Activated T-cell treated with anti-CD3 and anti-CD28 coated beads, Interleukin-2, amount 50 U/mL, for 4 hours (primary cell): ENCODE data around the gene KPNB1. TPM values are rescaled to one million over a fixed set of nuclear protein-coding genes. Genes with fewer than 3 reads are reported as not detected.
A peak's percentile ranks its signal among the peaks of the same experiment; 100 is the strongest.
"Not testable (repeated sequence)": the region's sequence is repeated elsewhere in the genome, so short reads cannot be mapped to it uniquely, and the experiment has no call there.

Experiments used
- ATAC-seq, 2 donors: fragments of 200-7000 bp; cut with Tn5 transposase; one replicate each; pipeline ENCODE4 v1.10.0; 2021
- DNase-seq: peaks from one replicate; pipeline ENCODE4 v3.0.0-alpha.2; 2020
- H3K27me3 Mint-ChIP-seq: one replicate; pipeline ENCODE4 v1.8.0; 2021; ENCODE audit warnings: low read depth, mixed read lengths
- H3K36me3 Mint-ChIP-seq: one replicate; pipeline ENCODE4 v1.8.0; 2022; ENCODE audit warnings: mixed read lengths; ENCODE audit not compliant: insufficient read depth
- H3K4me1 Mint-ChIP-seq: one replicate; pipeline ENCODE4 v1.8.0; 2021; ENCODE audit warnings: low read depth, mixed read lengths
- H3K4me3 Mint-ChIP-seq: one replicate; pipeline ENCODE4 v1.8.0; 2021; ENCODE audit warnings: mild to moderate bottlenecking, moderate library complexity, mixed read lengths
- H3K9me3 Mint-ChIP-seq: one replicate; pipeline ENCODE4 v1.8.0; 2021; ENCODE audit warnings: mixed read lengths
- total RNA-seq, 3 donors: library from RNA; stranded (reverse); gene quantifications; one replicate each; pipeline ENCODE4 v1.2.1, GENCODE V29; 2021

KPNB1 gene
- total RNA-seq, 3 donors from 2014 or later, result 916 to 992 (median 944) TPM

GRCh38 chr17:47676510-47677165, 26.9 kb downstream of the KPNB1 start:
- Mint-ChIP-seq H3K27me3 (no peaks in the 10 kb centered on the region), H3K36me3 (peaks cover 60% of the 10 kb centered on the region), H3K9me3 (no peaks in the 10 kb centered on the region), H3K4me1 (peaks cover 9% of the 10 kb centered on the region), H3K4me3 (no peak overlapping the region)
- ATAC-seq (no peak), DNase-seq (no peak)

DNA sequence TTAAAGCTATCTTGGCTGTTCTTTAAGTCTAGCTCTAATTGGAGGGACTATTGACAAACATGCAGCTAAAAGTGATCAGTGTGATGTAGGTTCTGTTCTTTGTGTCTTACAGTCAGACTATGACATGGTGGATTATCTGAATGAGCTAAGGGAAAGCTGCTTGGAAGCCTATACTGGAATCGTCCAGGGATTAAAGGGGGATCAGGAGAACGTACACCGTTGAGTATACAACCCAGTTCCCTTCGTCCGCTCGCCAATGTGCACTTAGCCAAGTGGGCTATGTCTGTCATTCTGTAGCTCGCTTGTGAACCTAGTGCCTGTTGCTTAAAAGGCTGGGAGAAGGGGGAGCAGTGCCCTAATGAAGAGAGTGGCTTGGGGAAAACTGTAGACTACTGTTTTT, 28.5 kb downstream of the KPNB1 start:
- peaks cover 11% of the 10 kb centered on the region for H3K4me1 Mint-ChIP-seq
- no peak overlapping the region for H3K4me3 Mint-ChIP-seq
- ATAC-seq (no peak), DNase-seq (no peak)
- peaks cover 67% of the 10 kb centered on the region for H3K36me3 Mint-ChIP-seq
- no peaks in the 10 kb centered on the region for H3K9me3 Mint-ChIP-seq
- no peaks in the 10 kb centered on the region for H3K27me3 Mint-ChIP-seq

- no peaks in the 10 kb centered on the region for H3K9me3 Mint-ChIP-seq
- no peak overlapping the region for H3K4me3 Mint-ChIP-seq
- no peak for DNase-seq
- no peak for ATAC-seq
- no peaks in the 10 kb centered on the region for H3K27me3 Mint-ChIP-seq
- H3K36me3 Mint-ChIP-seq, result peaks cover 57% of the 10 kb centered on the region
- H3K4me1 Mint-ChIP-seq, result peaks cover 5% of the 10 kb centered on the region
These were observed 32.4 kb downstream of the KPNB1 start for GRCh38 chr17:47682138-47682537.

GRCh38 chr17:47682727-47683126, 33.0 kb downstream of the KPNB1 start:
- H3K9me3 Mint-ChIP-seq, ATAC-seq, H3K4me3 Mint-ChIP-seq, H3K4me1 Mint-ChIP-seq, H3K27me3 Mint-ChIP-seq, DNase-seq: not testable (repeated sequence)
- peaks cover 54% of the 10 kb centered on the region for H3K36me3 Mint-ChIP-seq

DNA sequence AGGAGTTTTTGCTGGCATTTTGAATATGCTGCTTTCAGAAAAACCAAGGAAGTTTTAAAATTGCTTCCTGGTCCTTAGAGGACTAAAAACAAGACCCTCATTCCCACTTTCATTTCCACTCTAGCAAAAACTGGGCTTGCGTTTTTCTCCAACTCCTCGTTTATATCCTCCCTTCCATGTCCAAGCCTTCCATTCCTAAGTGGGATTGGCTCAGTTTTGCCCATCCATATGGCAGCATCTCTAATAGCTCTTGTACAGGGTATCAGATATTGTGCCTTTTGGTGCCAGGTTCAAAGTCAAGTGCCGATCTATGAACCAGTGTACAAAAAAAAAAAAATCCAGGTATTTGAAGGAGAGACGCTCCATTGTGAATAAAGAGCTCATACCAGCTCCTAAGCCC, 34.3 kb downstream of the KPNB1 start:
- no peaks in the 10 kb centered on the region for H3K9me3 Mint-ChIP-seq

GRCh38 chr17:47684535-47685193, 34.9 kb downstream of the KPNB1 start:
- peaks cover 5% of the 10 kb centered on the region for H3K4me1 Mint-ChIP-seq
- H3K9me3 Mint-ChIP-seq, result no peaks in the 10 kb centered on the region
- no peaks in the 10 kb centered on the region for H3K27me3 Mint-ChIP-seq
- no peak overlapping the region for H3K4me3 Mint-ChIP-seq
- peaks cover 48% of the 10 kb centered on the region for H3K36me3 Mint-ChIP-seq
- DNase-seq (no peak), ATAC-seq (no peak)

More for the DNA sequence above, 34.3 kb downstream of the KPNB1 start:
- ATAC-seq (no peak), DNase-seq (no peak)
- peaks cover 5% of the 10 kb centered on the region for H3K4me1 Mint-ChIP-seq
- no peak overlapping the region for H3K4me3 Mint-ChIP-seq
- H3K27me3 Mint-ChIP-seq, result no peaks in the 10 kb centered on the region
- peaks cover 48% of the 10 kb centered on the region for H3K36me3 Mint-ChIP-seq

GRCh38 chr17:47685556-47686275, 36.0 kb downstream of the KPNB1 start:
- H3K9me3 Mint-ChIP-seq, result no peaks in the 10 kb centered on the region
- H3K4me1 Mint-ChIP-seq, result peaks cover 11% of the 10 kb centered on the region
- DNase-seq (no peak), ATAC-seq (no peak)
- H3K4me3 Mint-ChIP-seq, result no peak overlapping the region
- H3K36me3 Mint-ChIP-seq, result peaks cover 38% of the 10 kb centered on the region
- no peaks in the 10 kb centered on the region for H3K27me3 Mint-ChIP-seq

DNA sequence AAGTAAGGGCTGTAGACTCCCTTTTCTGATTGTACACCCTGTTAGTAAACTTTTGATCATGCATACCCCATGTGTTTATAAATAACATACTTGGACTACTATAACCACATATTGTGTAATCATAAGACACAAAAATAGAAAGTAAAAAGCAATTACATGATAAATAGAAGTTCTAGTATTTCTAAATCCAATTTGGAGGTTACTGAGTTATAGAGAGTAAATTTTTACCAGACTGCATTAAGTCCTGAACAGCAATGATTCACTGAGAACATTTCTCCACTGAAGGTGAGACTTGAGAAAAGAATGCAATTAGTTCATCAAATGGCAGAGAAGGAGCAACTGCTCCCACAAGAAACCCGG, 36.5 kb downstream of the KPNB1 start:
- Mint-ChIP-seq H3K9me3 (no peaks in the 10 kb centered on the region), H3K36me3 (peaks cover 37% of the 10 kb centered on the region), H3K4me1 (peaks cover 11% of the 10 kb centered on the region), H3K4me3 (no peak overlapping the region), H3K27me3 (no peaks in the 10 kb centered on the region)
- no peak for ATAC-seq
- DNase-seq, result no peak

DNA sequence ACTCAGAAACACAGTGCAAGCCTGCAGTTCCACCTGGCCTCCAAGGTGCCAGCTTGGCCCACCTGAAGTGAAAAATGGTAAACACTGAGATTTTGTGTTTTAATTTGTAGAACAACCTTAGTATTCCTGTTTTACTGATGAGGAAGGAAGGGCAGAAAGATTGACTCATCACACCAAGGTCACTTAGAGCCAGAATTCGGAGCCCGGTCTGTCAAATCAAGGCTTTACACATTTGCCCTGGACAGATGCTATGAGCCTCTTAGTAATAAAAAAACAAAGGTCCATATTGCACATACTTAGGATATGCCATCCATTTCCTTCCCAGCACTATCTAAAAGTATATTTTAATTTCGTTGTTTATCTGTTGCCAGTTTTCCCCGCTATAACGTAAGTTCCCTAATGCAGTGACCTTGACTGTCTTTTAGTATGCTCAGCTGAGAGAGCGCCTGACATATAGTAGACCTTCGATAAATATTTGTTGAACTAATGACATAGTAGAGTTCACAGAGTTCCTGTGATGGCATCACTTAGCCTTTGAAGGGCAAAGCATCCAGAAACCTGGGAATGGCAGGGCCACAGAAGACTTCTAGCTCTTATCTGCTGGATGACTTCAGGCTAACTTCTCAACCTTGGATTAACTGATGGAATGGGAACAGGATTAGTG, 37.1 kb downstream of the KPNB1 start:
- ATAC-seq, result no peak
- H3K4me1 Mint-ChIP-seq, result peaks cover 12% of the 10 kb centered on the region
- peaks cover 37% of the 10 kb centered on the region for H3K36me3 Mint-ChIP-seq
- H3K4me3 Mint-ChIP-seq, result no peak overlapping the region
- no peak for DNase-seq
- no peaks in the 10 kb centered on the region for H3K9me3 Mint-ChIP-seq
- no peaks in the 10 kb centered on the region for H3K27me3 Mint-ChIP-seq

GRCh38 chr17:47687328-47687690, 37.6 kb downstream of the KPNB1 start:
- ATAC-seq, result no peak
- Mint-ChIP-seq H3K36me3 (peaks cover 32% of the 10 kb centered on the region), H3K27me3 (no peaks in the 10 kb centered on the region), H3K4me3 (no peak overlapping the region), H3K9me3 (no peaks in the 10 kb centered on the region), H3K4me1 (peaks cover 17% of the 10 kb centered on the region)
- DNase-seq, result no peak

- no peak for ATAC-seq
- H3K4me3 Mint-ChIP-seq, result no peak overlapping the region
- DNase-seq, result no peak
- peaks cover 27% of the 10 kb centered on the region for H3K36me3 Mint-ChIP-seq
- H3K9me3 Mint-ChIP-seq, result no peaks in the 10 kb centered on the region
- H3K27me3 Mint-ChIP-seq, result no peaks in the 10 kb centered on the region
- H3K4me1 Mint-ChIP-seq, result peaks cover 20% of the 10 kb centered on the region
These were observed 38.0 kb downstream of the KPNB1 start for GRCh38 chr17:47687748-47688147.

DNA sequence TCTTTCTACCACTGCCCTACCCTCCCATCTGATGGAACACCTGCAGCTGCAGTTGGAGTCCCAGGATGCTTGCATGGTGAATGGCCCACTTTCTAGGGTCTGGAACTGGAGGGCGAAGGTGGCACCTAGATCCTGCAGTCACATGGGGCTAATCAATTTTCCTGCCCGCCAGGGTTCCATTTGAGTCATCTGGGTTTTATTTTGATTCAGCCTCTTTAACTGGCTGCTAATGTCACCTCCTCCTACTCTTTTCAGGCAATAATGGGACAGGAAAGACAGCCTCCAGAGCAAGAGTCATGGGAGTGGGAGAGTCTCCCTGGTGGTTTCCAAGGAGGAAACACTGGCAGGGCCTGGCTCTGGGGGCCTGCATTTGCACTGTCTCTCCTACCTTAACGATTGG, 40.4 kb downstream of the KPNB1 start:
- Mint-ChIP-seq H3K27me3 (no peaks in the 10 kb centered on the region), H3K9me3 (no peaks in the 10 kb centered on the region), H3K36me3 (peaks cover 13% of the 10 kb centered on the region), H3K4me3 (no peak overlapping the region), H3K4me1 (peaks cover 30% of the 10 kb centered on the region)
- ATAC-seq, result no peak
- no peak for DNase-seq

DNA sequence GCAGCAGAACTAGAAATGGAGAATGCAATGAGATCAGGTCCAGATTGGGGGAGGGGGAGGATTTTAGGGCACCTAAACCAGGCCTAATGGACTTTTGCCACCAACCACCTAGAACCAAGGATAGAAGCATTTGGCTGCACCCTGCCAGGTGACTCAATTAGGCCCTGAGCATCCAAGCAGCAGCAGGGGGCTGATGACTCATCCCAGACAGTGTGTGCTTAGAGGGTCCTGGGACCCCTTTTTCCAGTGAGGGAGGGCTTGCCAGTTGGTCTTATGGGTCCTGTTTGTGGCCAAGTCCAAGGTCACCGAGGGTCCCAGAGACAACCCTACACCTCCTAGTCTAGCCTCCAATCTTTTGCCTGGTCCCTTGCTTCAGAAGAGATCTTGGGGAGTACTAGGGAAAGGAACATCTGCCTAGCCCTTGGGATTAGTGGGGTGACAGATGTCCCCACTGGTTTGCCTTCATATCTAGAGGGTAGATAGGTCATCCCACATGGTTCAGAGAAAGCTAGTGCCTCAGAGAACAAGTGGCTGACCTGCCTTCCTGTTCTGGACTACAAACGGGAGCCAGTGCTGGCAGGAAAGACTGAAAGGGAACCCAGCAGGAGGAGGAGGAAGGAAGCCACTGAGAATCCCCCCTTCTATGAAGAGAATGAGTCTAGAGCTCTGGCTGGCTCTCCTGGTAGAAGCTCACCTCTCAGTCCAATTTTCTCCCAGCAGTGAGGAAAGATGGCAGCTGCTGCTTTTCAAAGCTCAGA, 42.6 kb downstream of the KPNB1 start:
- peaks cover 5% of the 10 kb centered on the region for H3K36me3 Mint-ChIP-seq
- no peaks in the 10 kb centered on the region for H3K27me3 Mint-ChIP-seq
- H3K9me3 Mint-ChIP-seq, result no peaks in the 10 kb centered on the region
- peaks cover 47% of the 10 kb centered on the region for H3K4me1 Mint-ChIP-seq
- ATAC-seq, result no peak
- H3K4me3 Mint-ChIP-seq, result peak overlapping the region; percentile 95
- no peak for DNase-seq
